ENCODE measurements around the gene VPS13D. TPM values are rescaled to one million over a fixed set of nuclear protein-coding genes. Genes with fewer than 3 reads are reported as not detected.

The VPS13D gene
- total RNA-seq, 4 donors from 2014 or later = 42.5 to 103 (median 59.8) TPM

DNA sequence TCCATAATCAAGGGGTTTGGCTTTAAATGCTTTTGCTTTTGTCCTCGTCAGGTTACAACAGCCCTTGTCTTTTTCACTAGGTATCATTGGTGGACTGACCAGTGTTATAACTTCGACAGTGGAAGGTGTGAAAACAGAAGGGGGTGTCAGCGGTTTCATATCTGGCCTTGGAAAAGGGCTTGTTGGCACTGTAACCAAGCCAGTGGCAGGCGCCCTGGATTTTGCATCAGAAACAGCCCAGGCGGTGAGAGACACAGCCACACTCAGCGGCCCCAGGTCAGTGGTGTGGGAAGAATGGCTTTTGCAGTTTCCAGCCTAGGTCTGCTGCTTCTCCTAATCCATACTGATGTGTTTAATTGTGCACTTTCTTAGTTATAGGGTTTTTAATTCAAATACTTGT lies 230.3 kb downstream of the VPS13D start:
- intact Hi-C loops (cut with DNase I) = no loop called here
- H3K36me3 ChIP-seq = peaks cover 0 to 82% (median 5%) of the 10 kb centered on the region in 3 donors
- no peaks in the 10 kb centered on the region for H3K9me3 ChIP-seq
- DNase-seq = no peak
- H3K27me3 ChIP-seq = no peaks in the 10 kb centered on the region
- peak overlapping the region; percentile 33 to 93 (median 72) for H3K27ac ChIP-seq
- H3K4me1 ChIP-seq = peaks cover 2 to 97% (median 65%) of the 10 kb centered on the region in 3 donors
- no peak overlapping the region for H3K4me3 ChIP-seq
- TF ChIP-seq, protein P1, sequence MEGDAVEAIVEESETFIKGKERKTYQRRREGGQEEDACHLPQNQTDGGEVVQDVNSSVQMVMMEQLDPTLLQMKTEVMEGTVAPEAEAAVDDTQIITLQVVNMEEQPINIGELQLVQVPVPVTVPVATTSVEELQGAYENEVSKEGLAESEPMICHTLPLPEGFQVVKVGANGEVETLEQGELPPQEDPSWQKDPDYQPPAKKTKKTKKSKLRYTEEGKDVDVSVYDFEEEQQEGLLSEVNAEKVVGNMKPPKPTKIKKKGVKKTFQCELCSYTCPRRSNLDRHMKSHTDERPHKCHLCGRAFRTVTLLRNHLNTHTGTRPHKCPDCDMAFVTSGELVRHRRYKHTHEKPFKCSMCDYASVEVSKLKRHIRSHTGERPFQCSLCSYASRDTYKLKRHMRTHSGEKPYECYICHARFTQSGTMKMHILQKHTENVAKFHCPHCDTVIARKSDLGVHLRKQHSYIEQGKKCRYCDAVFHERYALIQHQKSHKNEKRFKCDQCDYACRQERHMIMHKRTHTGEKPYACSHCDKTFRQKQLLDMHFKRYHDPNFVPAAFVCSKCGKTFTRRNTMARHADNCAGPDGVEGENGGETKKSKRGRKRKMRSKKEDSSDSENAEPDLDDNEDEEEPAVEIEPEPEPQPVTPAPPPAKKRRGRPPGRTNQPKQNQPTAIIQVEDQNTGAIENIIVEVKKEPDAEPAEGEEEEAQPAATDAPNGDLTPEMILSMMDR (IDR thresholded peaks at IDR 0.05) = no peak
- no peak for TF ChIP-seq POLR2A (IDR thresholded peaks at IDR 0.05)
- WGBS, 2 donors = 84 to 94% methylated on average over 5 of the region's 6 CpGs

DNA sequence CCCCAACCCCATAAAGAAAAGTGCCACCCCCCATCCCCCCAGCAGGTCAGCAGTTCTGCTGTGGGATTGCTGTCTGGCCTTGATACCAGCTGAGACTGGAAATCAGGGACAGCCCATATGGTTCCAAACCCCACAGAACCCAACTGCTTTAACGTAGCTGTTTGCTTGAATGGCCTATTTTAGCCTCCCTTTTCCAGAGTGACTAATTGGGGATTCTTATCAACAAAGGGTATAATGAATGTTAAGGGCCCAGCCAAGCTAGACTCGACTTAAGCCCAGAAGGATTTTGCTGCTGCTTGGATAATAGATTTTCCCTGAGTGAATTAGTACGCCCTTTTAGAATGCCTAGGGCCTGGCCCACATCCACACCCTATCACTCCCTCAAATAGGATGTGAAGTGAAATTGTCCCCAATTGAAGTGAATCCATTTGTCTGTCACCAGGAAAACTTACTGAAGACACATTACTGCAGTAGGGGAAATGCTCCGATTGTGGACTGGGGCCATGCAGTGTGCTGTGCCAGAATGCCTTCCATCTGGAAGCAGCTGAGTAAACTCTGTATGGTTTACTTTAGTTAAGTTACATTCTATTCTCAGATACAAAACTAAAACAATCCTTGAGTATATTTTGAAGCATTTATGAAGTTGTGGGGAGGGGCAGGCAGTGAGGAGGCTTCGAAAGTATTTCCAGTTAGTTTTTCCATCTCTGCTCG lies 231.2 kb downstream of the VPS13D start:
- intact Hi-C loops (cut with DNase I) = no loop called here
- peak overlapping the region; percentile 67 to 93 (median 88) for H3K27ac ChIP-seq
- no peaks in the 10 kb centered on the region for H3K9me3 ChIP-seq
- no peak for DNase-seq
- 25 to 42% methylated on average over 5 to 6 of the region's 6 CpGs for WGBS, 2 donors
- peaks cover 0 to 94% (median 55%) of the 10 kb centered on the region in 3 donors for H3K4me1 ChIP-seq
- peaks cover 0 to 86% (median 5%) of the 10 kb centered on the region in 3 donors for H3K36me3 ChIP-seq
- H3K27me3 ChIP-seq = no peaks in the 10 kb centered on the region
- TF ChIP-seq, protein P1 (IDR thresholded peaks at IDR 0.05) = no peak
- TF ChIP-seq POLR2A (IDR thresholded peaks at IDR 0.05) = no peak
- H3K4me3 ChIP-seq = no peak overlapping the region

DNA sequence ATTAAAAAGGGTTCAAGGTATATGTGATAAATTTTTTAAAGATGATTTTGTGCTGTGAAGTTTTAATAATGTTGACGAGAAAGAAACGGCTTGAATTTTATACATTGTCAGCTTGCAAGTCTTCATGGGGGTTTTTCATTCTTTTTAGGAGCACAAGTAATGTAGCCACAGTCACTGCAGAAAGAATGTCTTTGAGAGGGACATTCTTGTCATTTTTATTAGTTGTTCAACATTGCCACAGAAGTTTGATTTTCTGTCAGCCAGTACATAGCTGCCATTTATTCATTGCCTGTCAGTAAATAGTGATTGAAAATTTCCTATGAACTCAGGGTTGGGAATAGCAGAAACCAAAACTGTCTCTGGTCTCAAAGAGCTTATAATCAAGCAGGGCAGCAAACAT lies 231.9 kb downstream of the VPS13D start:
- DNase-seq = no peak
- intact Hi-C loops (cut with DNase I) = no loop called here
- Histone ChIP-seq H3K9me3 (no peaks in the 10 kb centered on the region), H3K36me3 (peaks cover 0 to 86% (median 5%) of the 10 kb centered on the region in 3 donors), H3K4me1 (peaks cover 0 to 87% (median 52%) of the 10 kb centered on the region in 3 donors), H3K27ac (peak overlapping the region; percentile 67 to 93 (median 88)), H3K27me3 (no peaks in the 10 kb centered on the region), H3K4me3 (no peak overlapping the region)
- TF ChIP-seq POLR2A (IDR thresholded peaks at IDR 0.05) = no peak
- TF ChIP-seq, protein P1 (IDR thresholded peaks at IDR 0.05) = no peak
- WGBS, 2 donors = 58 to 71% methylated on average over 2 of the region's 2 CpGs

DNA sequence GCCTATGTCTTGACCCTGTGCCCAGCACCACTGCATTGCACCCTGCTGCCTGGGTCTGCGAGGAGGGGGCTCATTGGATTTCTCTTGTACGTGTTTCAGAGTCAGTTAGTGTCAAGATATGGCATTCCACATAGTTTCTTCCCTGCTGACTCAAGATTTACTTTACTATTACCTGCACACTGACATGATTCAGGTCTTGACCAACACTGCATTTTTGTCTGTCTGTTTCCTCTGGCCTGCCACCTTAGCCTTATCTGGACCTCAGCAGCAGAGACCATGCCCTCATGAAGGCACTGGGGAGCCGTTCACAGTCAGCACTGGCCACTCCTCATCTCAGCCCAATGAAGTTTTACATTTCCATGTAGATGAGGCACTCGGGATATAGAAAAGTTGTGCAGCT lies 232.8 kb downstream of the VPS13D start:
- DNase-seq = no peak
- no peak for TF ChIP-seq POLR2A (IDR thresholded peaks at IDR 0.05)
- TF ChIP-seq, protein P1 (IDR thresholded peaks at IDR 0.05) = no peak
- Histone ChIP-seq H3K4me1 (peaks cover 0 to 85% (median 45%) of the 10 kb centered on the region in 3 donors), H3K27me3 (no peaks in the 10 kb centered on the region), H3K27ac (peak overlapping the region in 3 of 4 donors; percentile 87 to 93 (median 90)), H3K36me3 (peaks cover 0 to 86% (median 5%) of the 10 kb centered on the region in 3 donors), H3K4me3 (no peak overlapping the region), H3K9me3 (no peaks in the 10 kb centered on the region)
- intact Hi-C loops (cut with DNase I) = no loop called here
- 70 to 83% methylated on average over 2 to 4 of the region's 4 CpGs for WGBS, 2 donors

DNA sequence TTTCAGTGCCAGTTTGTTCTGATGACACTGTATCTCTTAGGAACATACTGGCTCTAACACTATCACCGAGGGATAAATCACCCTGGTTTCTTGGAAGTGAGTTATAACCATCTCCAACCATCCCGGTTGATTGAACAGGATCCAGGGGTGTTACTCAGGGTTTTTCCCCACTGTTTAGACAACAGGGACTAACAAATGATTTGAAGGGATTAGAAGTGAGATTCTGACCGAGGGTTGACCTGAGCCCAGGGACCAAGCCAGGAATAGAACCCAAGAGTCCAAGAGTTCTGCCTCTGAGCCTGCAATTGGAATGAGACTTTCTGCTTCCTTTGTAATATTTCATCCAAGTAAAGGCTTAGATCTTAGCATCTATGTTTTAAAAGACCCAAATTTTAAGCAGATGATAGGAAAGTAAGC lies 234.2 kb downstream of the VPS13D start:
- WGBS, 2 donors = 28 to 39% methylated on average over 3 of the region's 3 CpGs
- H3K27me3 ChIP-seq = no peaks in the 10 kb centered on the region
- no peak overlapping the region for H3K4me3 ChIP-seq
- H3K36me3 ChIP-seq = peaks cover 0 to 84% (median 5%) of the 10 kb centered on the region in 3 donors
- H3K4me1 ChIP-seq = peaks cover 0 to 72% (median 33%) of the 10 kb centered on the region in 3 donors
- intact Hi-C loops (cut with DNase I) = no loop called here
- no peak for DNase-seq
- TF ChIP-seq POLR2A (IDR thresholded peaks at IDR 0.05) = no peak
- TF ChIP-seq, protein P1 (IDR thresholded peaks at IDR 0.05) = no peak
- peak overlapping the region; percentile 12 to 90 (median 69) for H3K27ac ChIP-seq
- H3K9me3 ChIP-seq = no peaks in the 10 kb centered on the region

Data from esophagus squamous epithelium (tissue), 5 donors.